RKO (cell line): ENCODE data around the gene ARHGDIG.

ENCODE experiments used
- DNase-seq: peaks from one replicate; pipeline ENCODE4 v3.0.0-alpha.2; 2016; ENCODE audit warnings: low spot score

ARHGDIG gene

GRCh38 chr16:301235-301634, 20.8 kb downstream of the ARHGDIG start:
- no peak for DNase-seq

- DNase-seq: no peak
Observed at GRCh38 chr16:301950-302349, 21.6 kb downstream of the ARHGDIG start.

GRCh38 chr16:303760-304505, 23.5 kb downstream of the ARHGDIG start:
- DNase-seq: peak; percentile 9

- no peak for DNase-seq
Observed at GRCh38 chr16:305916-306626, 25.7 kb downstream of the ARHGDIG start.

- DNase-seq: no peak
Observed at GRCh38 chr16:306911-307370, 26.6 kb downstream of the ARHGDIG start.

GRCh38 chr16:307691-308312, 27.4 kb downstream of the ARHGDIG start:
- DNase-seq: no peak

GRCh38 chr16:309476-309875, 29.1 kb downstream of the ARHGDIG start:
- DNase-seq: no peak

- no peak for DNase-seq
Observed at GRCh38 chr16:311725-312124, 31.3 kb downstream of the ARHGDIG start.

GRCh38 chr16:314351-314750, 34.0 kb downstream of the ARHGDIG start:
- DNase-seq: no peak

GRCh38 chr16:314795-315299, 34.5 kb downstream of the ARHGDIG start:
- DNase-seq: no peak

- DNase-seq: no peak
Observed at GRCh38 chr16:316741-317464, 36.5 kb downstream of the ARHGDIG start.

GRCh38 chr16:317583-317982, 37.2 kb downstream of the ARHGDIG start:
- no peak for DNase-seq

- DNase-seq: peak; percentile 18
Observed at GRCh38 chr16:318628-319027, 38.2 kb downstream of the ARHGDIG start.

- DNase-seq: no peak
Observed at GRCh38 chr16:320206-320605, 39.8 kb downstream of the ARHGDIG start.

GRCh38 chr16:321532-321931, 41.1 kb downstream of the ARHGDIG start:
- no peak for DNase-seq

GRCh38 chr16:322476-323143, 42.2 kb downstream of the ARHGDIG start:
- DNase-seq: no peak

- no peak for DNase-seq
Observed at GRCh38 chr16:324201-324450, 43.7 kb downstream of the ARHGDIG start.

- no peak for DNase-seq
Observed at GRCh38 chr16:324451-325334, 44.3 kb downstream of the ARHGDIG start.

- DNase-seq: no peak
Observed at GRCh38 chr16:325375-326145, 45.2 kb downstream of the ARHGDIG start.

- no peak for DNase-seq
Observed at GRCh38 chr16:330741-331140, 50.4 kb downstream of the ARHGDIG start.
